Measurements from ENCODE around the gene BCL11A.

BCL11A gene

DNA sequence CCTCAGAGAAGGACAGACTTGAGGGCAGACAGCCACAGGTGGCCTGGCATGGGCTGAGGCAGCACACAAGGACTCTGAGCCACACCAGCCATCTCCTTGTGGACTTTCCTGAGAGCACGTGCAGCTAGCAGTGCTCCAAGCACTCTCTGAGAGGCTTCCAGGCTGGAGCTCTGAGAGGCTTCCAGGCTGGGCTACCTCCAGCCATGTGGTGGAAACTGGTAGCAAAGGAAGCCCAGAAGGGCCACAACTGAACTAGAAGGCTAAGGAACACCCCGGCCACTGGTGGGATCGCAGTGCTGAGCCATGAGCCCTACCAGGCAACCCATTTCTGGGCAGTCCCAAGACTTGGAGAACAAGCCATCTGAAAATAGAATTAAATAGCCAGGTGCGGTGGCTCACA, 39.5 kb downstream of the BCL11A start:
- intact Hi-C loops (cut with DNase I): no loop called here
- DNase-seq: no peak

DNA sequence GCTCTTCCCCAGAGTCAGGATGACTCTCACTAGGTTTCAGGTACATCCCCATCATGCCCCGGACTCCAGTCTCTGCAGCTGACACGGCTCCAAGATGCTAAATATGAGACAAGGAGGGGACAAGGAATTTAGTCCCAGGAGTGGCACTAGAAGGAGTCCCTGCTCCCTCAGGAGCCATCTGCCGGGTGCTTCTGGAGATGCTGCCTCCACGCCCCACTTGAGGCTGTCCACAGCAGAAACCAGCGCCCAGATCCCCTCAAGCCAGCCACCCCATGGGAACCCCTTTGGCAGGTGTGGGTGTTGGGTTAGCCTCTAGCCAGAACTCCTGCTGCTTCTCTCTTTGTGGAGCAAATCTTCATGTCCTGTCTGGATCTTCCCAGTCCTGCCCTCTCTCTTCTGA, 40.3 kb downstream of the BCL11A start:
- no peak for DNase-seq
- intact Hi-C loops (cut with DNase I): no loop called here

DNA sequence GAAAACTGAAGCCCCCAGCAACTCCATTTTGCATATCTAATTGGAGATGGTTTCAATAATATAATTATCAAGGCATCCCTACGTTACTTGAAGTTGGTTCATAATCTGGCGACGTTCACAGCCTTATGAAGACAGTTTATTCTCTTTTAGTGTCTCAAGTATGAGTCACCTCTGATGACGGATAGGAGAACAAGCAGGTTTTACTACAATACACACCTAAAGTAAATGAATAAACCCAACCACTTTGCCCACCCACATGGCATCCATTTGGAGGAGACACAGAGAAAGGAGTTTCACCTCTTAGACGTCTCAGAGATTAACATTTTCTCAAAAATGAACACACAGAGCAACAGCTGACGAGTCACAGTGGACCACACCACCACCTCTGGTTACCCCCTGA, 40.8 kb downstream of the BCL11A start:
- intact Hi-C loops (cut with DNase I): no loop called here
- no peak for DNase-seq

GRCh38 chr2:60512062-60512622, 41.3 kb downstream of the BCL11A start:
- intact Hi-C loops (cut with DNase I): no loop called here
- no peak for DNase-seq

DNA sequence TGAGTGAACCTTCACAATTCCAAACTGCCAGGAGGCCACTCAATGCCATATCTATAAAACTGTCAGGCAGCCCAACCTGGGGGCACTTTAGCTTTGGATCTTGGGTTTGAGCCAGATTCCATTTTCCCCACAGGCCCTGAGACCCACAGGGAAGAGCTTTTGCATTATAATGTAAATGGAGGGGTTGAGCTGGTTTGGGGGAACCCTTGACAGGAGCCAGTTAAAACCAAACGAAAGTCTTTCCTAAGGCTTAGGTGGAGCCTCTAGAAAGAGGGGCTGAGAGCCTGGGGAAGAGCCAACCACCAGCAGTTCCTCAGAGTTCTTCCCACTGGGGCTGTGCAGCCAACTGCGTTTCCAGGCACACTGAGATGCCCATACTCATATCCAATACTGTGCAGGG, 42.7 kb downstream of the BCL11A start:
- intact Hi-C loops (cut with DNase I): no loop called here
- DNase-seq: no peak

DNA sequence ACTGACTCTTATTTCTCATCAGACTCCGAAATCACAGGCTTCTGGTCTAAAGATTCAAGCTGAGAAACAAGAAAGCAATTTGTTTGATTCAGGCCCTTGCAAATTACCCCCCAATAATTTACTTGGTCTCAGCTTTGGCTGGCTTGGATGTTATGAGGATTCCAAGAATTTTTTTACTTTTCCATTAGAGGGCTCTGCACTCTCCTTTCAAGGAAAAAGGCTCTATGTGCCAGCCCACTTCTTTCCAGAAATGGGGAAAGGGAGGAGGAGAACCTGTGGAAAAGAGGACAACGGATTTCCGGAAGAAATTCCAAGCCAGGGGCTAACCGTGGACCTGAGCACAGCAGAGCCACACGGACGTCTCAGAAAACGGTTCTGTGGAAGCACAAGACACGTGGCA, 44.4 kb downstream of the BCL11A start:
- DNase-seq: no peak
- intact Hi-C loops (cut with DNase I): no loop called here

DNA sequence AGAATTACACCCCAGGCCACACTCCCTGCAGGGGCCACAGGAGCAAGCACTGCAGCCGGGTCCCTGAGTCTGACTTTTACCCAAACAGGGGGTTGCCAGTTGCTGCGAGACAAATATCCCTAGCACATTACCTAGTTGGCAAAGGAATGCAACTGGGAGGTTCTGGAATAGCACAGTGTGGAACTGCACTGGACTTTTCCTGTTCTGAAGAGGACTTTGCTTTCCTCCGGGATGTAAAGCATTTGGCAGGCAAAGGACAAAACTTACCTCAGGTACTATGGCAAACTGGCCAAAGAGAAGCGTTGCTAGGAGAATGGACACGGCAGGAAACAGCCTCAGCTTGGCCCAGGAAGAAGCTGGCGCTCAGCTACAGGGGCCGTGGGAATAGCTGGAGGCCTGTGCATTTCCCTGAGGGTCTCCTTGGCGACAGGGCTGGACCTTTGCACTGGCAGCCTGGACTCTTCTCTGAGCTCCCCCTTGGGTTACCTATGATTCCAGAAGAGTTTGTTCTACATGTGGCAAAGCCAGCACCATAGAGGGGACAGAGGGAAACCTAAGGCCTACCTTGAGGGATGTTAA, 45.0 kb downstream of the BCL11A start:
- no peak for DNase-seq
- intact Hi-C loops (cut with DNase I): no loop called here

- DNase-seq: peak in 2 of 10 donors; percentile 49 to 84
- intact Hi-C loops (cut with DNase I): no loop called here
Measured at GRCh38 chr2:60507211-60507965, 46.1 kb downstream of the BCL11A start.

DNA sequence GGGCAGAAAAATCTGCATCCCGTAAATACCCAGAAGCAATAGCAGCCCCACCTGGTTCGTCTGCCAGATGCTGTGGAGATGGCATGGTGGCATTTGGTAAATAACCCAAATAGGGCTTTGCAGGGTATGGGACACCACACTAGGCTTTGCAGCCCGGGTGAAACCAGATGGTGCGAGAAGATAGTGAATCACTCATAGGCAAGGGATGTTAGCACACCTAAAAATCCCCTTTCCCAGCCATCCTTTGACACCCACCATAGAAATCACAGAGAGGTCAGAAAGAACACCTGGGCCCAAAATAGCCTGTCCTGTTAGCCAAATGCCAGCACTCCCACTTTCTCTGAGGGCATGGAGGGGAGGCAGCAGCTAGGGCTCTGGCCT, 47.6 kb downstream of the BCL11A start:
- intact Hi-C loops (cut with DNase I): no loop called here
- peak in 1 of 10 donors; percentile 52 for DNase-seq

DNA sequence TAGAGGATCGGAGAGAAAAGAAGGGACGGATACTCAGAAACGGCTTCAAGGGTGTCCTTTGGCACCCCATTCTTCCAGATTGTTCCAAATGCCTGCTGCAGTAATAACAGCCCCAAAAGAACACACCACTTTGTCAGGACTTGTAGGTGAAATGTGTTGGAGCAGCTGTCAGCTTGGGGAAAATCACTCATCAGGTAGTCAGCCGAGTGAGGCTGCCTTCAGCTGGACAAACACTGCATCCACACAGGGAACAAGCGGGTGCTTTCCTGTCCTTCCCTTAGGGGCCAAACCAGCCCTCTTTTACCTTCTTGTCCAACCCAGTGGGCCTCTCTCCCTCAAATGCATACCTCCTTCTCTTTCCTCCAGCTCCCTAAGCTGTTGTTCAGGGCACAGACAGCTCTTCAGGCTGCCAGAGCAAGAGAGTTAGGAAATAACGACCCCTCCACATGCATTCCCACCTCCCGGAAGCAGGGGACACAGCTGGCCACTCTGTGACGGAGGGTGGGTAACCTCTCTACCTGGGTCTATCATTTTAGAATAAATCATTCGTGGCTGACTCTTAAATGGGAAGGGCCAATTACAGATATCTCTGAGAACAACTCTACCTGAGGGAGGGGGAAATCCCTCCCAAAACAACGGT, 48.1 kb downstream of the BCL11A start:
- DNase-seq: no peak
- intact Hi-C loops (cut with DNase I): no loop called here

DNA sequence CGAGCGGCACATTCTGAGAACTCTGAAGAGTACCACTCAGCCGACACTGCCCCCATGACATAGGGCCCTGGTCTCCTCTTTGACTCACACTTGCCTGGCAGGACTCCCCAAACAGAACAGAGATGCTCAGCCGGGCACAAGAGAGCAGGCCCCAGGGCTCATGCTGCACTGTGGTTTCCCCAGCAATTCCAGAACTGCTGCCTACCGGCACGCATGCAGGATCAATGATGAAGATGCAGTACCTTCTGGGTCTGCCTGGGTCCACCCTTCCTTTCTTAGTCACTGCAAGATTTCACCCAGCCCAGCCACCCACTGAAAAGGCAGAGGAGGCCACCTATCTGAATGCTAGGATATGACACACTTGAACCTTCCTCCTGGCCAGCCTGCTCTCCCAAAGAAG, 49.4 kb downstream of the BCL11A start:
- intact Hi-C loops (cut with DNase I): no loop called here
- DNase-seq: peak in 1 of 10 donors; percentile 78

DNA sequence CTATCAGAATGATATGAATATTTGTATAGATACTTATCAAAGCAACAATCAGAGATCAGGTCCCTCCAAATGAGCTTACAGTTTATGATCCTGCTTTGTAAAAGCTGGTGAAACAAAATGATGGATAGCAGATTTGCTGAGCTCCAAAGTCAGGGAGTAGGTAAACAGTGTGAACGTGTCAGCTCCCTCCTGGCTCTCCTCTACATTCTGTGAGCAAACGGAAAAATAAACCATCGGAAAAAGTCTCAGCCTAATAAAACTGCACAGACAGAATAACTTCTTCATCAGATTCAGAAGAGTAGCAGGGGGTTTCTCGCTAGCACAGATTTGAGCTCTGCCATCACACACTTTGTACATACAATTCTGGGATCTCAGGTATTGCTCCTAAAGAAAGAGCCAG, 51.3 kb downstream of the BCL11A start:
- intact Hi-C loops (cut with DNase I): no loop called here
- no peak for DNase-seq

DNA sequence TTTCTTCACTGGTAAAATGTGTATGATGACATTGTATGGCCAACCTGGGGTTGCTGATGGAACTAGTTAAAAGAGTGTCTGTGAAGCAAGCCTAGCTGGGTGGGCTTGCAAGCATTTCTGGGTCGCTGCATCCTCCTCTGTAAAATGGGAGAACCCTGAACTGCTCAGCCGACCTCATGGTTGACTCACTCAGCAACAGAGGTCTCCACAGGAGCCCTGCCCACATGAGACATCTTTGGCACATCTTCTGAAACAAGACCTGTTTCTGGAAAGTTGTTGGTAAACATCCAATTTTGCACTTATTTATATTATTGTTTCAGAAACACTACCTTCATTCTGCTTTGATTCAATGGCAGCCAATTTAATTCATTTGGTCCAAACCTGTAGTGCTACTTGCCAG, 52.6 kb downstream of the BCL11A start:
- no peak for DNase-seq
- intact Hi-C loops (cut with DNase I): no loop called here

- no peak for DNase-seq
- intact Hi-C loops (cut with DNase I): no loop called here
Measured at GRCh38 chr2:60499651-60500265, 53.7 kb downstream of the BCL11A start.

DNA sequence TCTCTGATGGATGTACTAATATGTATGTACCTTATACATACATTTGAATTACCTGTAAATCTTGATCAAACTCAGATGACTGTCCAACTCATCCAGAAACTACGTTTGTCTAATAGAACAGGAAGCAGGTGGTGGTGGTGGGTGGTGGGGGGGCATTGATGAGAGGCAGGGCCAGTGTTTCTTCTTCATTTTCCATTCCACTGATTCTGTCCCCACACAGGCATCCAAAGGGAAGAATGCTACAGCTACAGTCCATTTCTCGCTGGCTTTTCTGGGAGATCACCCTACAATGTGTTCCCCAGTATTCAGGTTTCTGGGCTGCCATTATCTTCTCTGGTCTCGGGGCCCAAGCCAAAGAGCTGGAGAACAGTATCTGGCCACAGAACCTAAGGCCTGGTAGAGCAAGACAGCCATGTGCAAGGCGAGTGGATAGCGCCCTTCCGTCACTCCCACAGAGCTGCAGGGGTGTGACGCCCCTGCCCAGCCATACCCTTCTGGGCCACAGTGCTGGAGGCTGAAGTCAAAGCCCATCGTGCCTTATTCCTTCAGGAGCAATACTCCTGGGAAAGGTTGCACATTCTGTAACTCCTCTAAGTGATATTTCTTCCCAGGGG, 54.5 kb downstream of the BCL11A start:
- intact Hi-C loops (cut with DNase I): no loop called here
- no peak for DNase-seq

DNA sequence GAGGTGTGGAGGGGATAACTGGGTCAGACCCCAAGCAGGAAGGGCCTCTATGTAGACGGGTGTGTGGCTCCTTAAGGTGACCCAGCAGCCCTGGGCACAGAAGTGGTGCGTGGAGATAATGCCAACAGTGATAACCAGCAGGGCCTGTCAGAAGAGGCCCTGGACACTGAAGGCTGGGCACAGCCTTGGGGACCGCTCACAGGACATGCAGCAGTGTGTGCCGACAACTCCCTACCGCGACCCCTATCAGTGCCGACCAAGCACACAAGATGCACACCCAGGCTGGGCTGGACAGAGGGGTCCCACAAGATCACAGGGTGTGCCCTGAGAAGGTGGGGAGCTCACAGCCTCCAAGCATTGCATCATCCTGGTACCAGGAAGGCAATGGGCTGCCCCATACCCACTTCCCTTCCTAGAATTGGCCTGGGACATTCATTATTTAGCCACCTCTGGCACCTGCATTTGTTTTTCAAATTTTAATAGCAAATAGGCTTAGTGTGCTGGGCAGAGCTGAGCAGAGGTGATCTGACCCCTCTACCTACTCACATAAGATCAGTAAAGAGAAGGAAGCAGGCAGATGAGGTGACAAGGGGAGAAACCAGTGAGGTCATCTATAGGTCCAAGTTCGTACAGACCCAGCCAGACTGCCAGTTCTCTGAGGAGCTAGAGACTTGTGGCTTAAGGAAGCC, 55.2 kb downstream of the BCL11A start:
- intact Hi-C loops (cut with DNase I): no loop called here
- DNase-seq: no peak

DNA sequence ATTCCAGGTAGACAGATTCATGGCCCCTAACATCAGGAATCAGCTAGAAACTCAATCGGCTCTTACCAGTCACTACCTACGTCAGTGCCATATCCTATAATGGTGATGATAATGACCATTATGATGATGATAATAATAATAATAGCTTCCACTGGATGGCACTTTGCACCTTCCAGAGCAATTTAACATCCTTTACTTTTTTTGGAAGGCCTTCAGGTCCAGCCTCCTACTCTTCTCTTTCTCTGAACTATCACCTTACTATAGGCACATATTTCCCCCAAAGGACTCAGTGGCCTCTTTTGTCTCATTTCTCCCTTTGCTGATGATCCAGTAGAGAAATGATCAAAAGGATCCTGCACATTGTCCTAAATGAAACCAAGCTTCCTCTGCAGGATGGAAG, 56.0 kb downstream of the BCL11A start:
- DNase-seq: no peak

GRCh38 chr2:60496956-60497355, 56.5 kb downstream of the BCL11A start:
- intact Hi-C loops (cut with DNase I): no loop called here
- DNase-seq: no peak

More for the DNA sequence above, 56.0 kb downstream of the BCL11A start:
- intact Hi-C loops (cut with DNase I): no loop called here

- intact Hi-C loops (cut with DNase I): no loop called here
- no peak for DNase-seq
Measured at GRCh38 chr2:60496475-60496874, 57.0 kb downstream of the BCL11A start.

DNA sequence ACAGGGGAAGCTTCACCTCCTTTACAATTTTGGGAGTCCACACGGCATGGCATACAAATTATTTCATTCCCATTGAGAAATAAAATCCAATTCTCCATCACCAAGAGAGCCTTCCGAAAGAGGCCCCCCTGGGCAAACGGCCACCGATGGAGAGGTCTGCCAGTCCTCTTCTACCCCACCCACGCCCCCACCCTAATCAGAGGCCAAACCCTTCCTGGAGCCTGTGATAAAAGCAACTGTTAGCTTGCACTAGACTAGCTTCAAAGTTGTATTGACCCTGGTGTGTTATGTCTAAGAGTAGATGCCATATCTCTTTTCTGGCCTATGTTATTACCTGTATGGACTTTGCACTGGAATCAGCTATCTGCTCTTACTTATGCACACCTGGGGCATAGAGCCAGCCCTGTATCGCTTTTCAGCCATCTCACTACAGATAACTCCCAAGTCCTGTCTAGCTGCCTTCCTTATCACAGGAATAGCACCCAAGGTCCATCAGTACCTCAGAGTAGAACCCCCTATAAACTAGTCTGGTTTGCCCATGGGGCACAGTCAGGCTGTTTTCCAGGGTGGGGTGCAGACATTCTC, 58.3 kb downstream of the BCL11A start:
- DNase-seq: no peak
- intact Hi-C loops (cut with DNase I): no loop called here

Measured in posterior cingulate gyrus (tissue), 11 donors.